HepG2 (cell line): Measurements from ENCODE around the gene MDFI. TPM values are rescaled to one million over a fixed set of nuclear protein-coding genes. Genes with fewer than 3 reads are reported as not detected.
A peak's percentile ranks its signal among the peaks of the same experiment; 100 is the strongest.

ENCODE experiments used
- ATF7 ChIP-seq, 2 experiments: fragments of 450-650 bp in 1 of 2; sonication (generic) in 1 of 2; formaldehyde crosslinking in 1 of 2; IDR thresholded peaks; 2 replicates each; pipeline versions ENCODE4 v1.4.0 to v1.6.1; 2016 to 2020; ENCODE audit warnings: antibody characterized with exemption in 1 of 2, mild to moderate bottlenecking in 1 of 2, missing genetic modification reagents in 1 of 2
- CAMTA2 ChIP-seq: sonication (generic); formaldehyde crosslinking; IDR thresholded peaks from 2 replicates; pipeline ENCODE4 v1.4.0; 2020; ENCODE audit warnings: mild to moderate bottlenecking, missing genetic modification reagents, borderline replicate concordance
- FOXA3 ChIP-seq: IDR thresholded peaks from 2 replicates; pipeline ENCODE4 v1.6.1; 2016; ENCODE audit warnings: missing genetic modification reagents, missing compliant biosample characterization
- GABPA ChIP-seq, 2 experiments: IDR thresholded peaks; 2 replicates each; pipeline ENCODE4 v1.6.1; 2011 to 2016; ENCODE audit warnings: low read depth in 2 of 2, low read length in 1 of 2, missing biosample characterization in 1 of 2, missing genetic modification characterization in 1 of 2
- GLMP ChIP-seq: sonication (generic); formaldehyde crosslinking; IDR thresholded peaks from 2 replicates; pipeline ENCODE4 v1.9.0; 2021; ENCODE audit warnings: missing genetic modification reagents, mild to moderate bottlenecking, borderline replicate concordance
- GPN1 ChIP-seq: sonication (generic); formaldehyde crosslinking; IDR thresholded peaks from 2 replicates; pipeline ENCODE4 v1.5.1; 2020; ENCODE audit warnings: missing genetic modification reagents, borderline replicate concordance
- HNF4G ChIP-seq, 2 experiments: sonication (generic) in 1 of 2; formaldehyde crosslinking in 1 of 2; IDR thresholded peaks; 2 replicates each; pipeline versions ENCODE4 v1.4.0 to v1.6.1; 2011 to 2020; ENCODE audit warnings: borderline replicate concordance in 2 of 2, low read depth in 2 of 2, mild to moderate bottlenecking in 2 of 2, low read length in 1 of 2, missing genetic modification reagents in 1 of 2, moderate library complexity in 1 of 2
- JUND ChIP-seq: sonication (generic); formaldehyde crosslinking; IDR thresholded peaks from 2 replicates; pipeline ENCODE4 v1.8.0; 2022; ENCODE audit warnings: mild to moderate bottlenecking, missing genetic modification reagents
- MED13 ChIP-seq: sonication (generic); formaldehyde crosslinking; IDR thresholded peaks from 2 replicates; pipeline ENCODE4 v1.5.0; 2020; ENCODE audit warnings: missing genetic modification reagents
- PCBP1 ChIP-seq: fragments of 200-400 bp; formaldehyde crosslinking; IDR thresholded peaks from 2 replicates; pipeline ENCODE4 v1.6.1; 2017; ENCODE audit warnings: mild to moderate bottlenecking, low read depth, low read length, borderline replicate concordance
- SATB2 ChIP-seq: sonication (generic); formaldehyde crosslinking; IDR thresholded peaks from 2 replicates; pipeline ENCODE4 v1.5.0; 2020; ENCODE audit warnings: missing genetic modification reagents
- THAP8 ChIP-seq: sonication (generic); formaldehyde crosslinking; IDR thresholded peaks from 2 replicates; pipeline ENCODE4 v1.5.1; 2020; ENCODE audit warnings: missing genetic modification reagents, mild to moderate bottlenecking, borderline replicate concordance
- ZBTB4 ChIP-seq: sonication (generic); formaldehyde crosslinking; IDR thresholded peaks from 2 replicates; pipeline ENCODE4 v1.4.0; 2020; ENCODE audit warnings: missing genetic modification reagents, mild to moderate bottlenecking, borderline replicate concordance
- ZBTB49 ChIP-seq: sonication (generic); formaldehyde crosslinking; IDR thresholded peaks from 2 replicates; pipeline ENCODE4 v1.4.0; 2020; ENCODE audit warnings: missing genetic modification reagents, borderline replicate concordance
- ZNF34 ChIP-seq: sonication (generic); formaldehyde crosslinking; IDR thresholded peaks from 2 replicates; pipeline ENCODE4 v1.4.0; 2020; ENCODE audit warnings: mild to moderate bottlenecking, missing genetic modification reagents, borderline replicate concordance
- ZNF430 ChIP-seq: sonication (generic); formaldehyde crosslinking; IDR thresholded peaks from 2 replicates; pipeline ENCODE4 v1.9.0; 2021; ENCODE audit warnings: mild to moderate bottlenecking, missing genetic modification reagents
- ZNF710 ChIP-seq: sonication (generic); formaldehyde crosslinking; IDR thresholded peaks from 2 replicates; pipeline ENCODE4 v1.5.0; 2020; ENCODE audit warnings: mild to moderate bottlenecking, missing genetic modification reagents, borderline replicate concordance
- ZNF790 ChIP-seq: sonication (generic); formaldehyde crosslinking; IDR thresholded peaks from 2 replicates; pipeline ENCODE4 v1.8.0; 2022; ENCODE audit warnings: missing genetic modification reagents, mild to moderate bottlenecking, borderline replicate concordance
- polyA plus RNA-seq, 8 experiments: library from polyadenylated mRNA; depleted of rRNA in 3 of 8; stranded (reverse) in 7 of 8; unstranded in 1 of 8; fragments of >200 nt; fragmentation: Illumina TruSeq in 4 of 8; extraction: Trizol in 4 of 8; gene quantifications; 2 replicates each; pipeline versions ENCODE4 v1.2.1 to v1.2.3, GENCODE V29; 2011 to 2016; ENCODE audit warnings: low read depth in 4 of 8, missing spikeins in 1 of 8, mixed read lengths in 1 of 8; ENCODE audit not compliant: insufficient read depth in 1 of 8
- total RNA-seq, 5 experiments: library from RNA; depleted of rRNA; stranded (reverse); fragments of >200 nt; fragmentation: Illumina TruSeq; extraction: Trizol; gene quantifications; 2 replicates each; pipeline ENCODE4 v1.2.3, GENCODE V29; 2016; ENCODE audit warnings: low read depth in 1 of 5

MDFI gene
- total and polyA plus RNA-seq, 2 of the 13 experiments (the other 11 are each of a cell fraction or from before 2014, with no cell fraction given), result 0.28 TPM; not detected in 1

GRCh38 chr6:41591859-41592502 lies 46.3 kb upstream of the MDFI start (continued):
- TF ChIP-seq THAP8 (CRISPR knock-in tag) (no peak), ZNF790 (CRISPR knock-in tag) (no peak), GABPA (IDR thresholded peaks at IDR 0.05; ENCODE audit: low read depth, low read length) (no peak), GABPA (CRISPR knock-in tag; IDR thresholded peaks at IDR 0.05; ENCODE audit: low read depth) (no peak), HNF4G (IDR thresholded peaks at IDR 0.05; ENCODE audit: borderline replicate concordance, low read depth, low read length) (no peak), HNF4G (CRISPR knock-in tag; IDR thresholded peaks at IDR 0.05; ENCODE audit: borderline replicate concordance, low read depth) (no peak), GLMP (CRISPR knock-in tag) (no peak), ATF7 (IDR thresholded peaks at IDR 0.05) (peak; percentile 50; the same call in 1 of the 2 replicates), ATF7 (CRISPR knock-in tag; IDR thresholded peaks at IDR 0.05) (0 out of 2 replicates have a peak, but pooled peaks have one; percentile 3), PCBP1 (no peak), SATB2 (no peak), MED13 (CRISPR knock-in tag) (no peak), ZBTB49 (no peak), JUND (CRISPR knock-in tag) (no peak), CAMTA2 (CRISPR knock-in tag) (no peak), ZNF34 (CRISPR knock-in tag) (no peak), ZNF710 (peak; percentile 72; the same call in 1 of the 2 replicates), FOXA3 (CRISPR knock-in tag) (0 out of 2 replicates have a peak, but pooled peaks have one; percentile 43), ZNF430 (CRISPR knock-in tag) (no peak), ZBTB4 (CRISPR knock-in tag) (no peak), GPN1 (CRISPR knock-in tag) (no peak)
